Upper lobe of left lung (tissue), 6 donors: ENCODE results near the gene STK36. TPM values are rescaled to one million over a fixed set of nuclear protein-coding genes. Genes with fewer than 3 reads are reported as not detected.

Experiments used
- ATAC-seq, 2 donors: fragments of 200-7000 bp; cut with Tn5 transposase; one replicate each; pipeline ENCODE4 v1.9.1; 2022; ENCODE audit warnings: mild to moderate bottlenecking in 2 of 2, moderate library complexity in 2 of 2; ENCODE audit not compliant: low FRiP score in 2 of 2
- DNase-seq, 2 donors: peaks; one replicate each; pipeline ENCODE4 v3.0.0-alpha.2; 2019 to 2020
- H3K27ac ChIP-seq, 4 donors: fragments of 200-600 bp; sonication (generic); one replicate each; pipeline ENCODE4 v1.5.1; 2016 to 2019
- H3K27me3 ChIP-seq, 4 donors: fragments of 200-600 bp; sonication (generic); one replicate each; pipeline ENCODE4 v1.5.1; 2017 to 2019
- H3K36me3 ChIP-seq, 4 donors: fragments of 200-600 bp; sonication (generic); one replicate each; pipeline ENCODE4 v1.5.1; 2016 to 2019
- H3K4me1 ChIP-seq, 4 donors: fragments of 200-600 bp; sonication (generic); one replicate each; pipeline ENCODE4 v1.5.1; 2018 to 2019
- H3K4me3 ChIP-seq, 4 donors: fragments of 200-600 bp; sonication (generic); one replicate each; pipeline ENCODE4 v1.5.1; 2017 to 2019; ENCODE audit warnings: mild to moderate bottlenecking in 2 of 4, moderate library complexity in 1 of 4
- H3K9me3 ChIP-seq, 4 donors: fragments of 200-600 bp; sonication (generic); one replicate each; pipeline ENCODE4 v1.5.1; 2018 to 2019
- CTCF ChIP-seq, 6 experiments: fragments of 450-650 bp in 4 of 6; fragments of 200-600 bp in 2 of 6; sonication (generic) in 2 of 6; IDR thresholded peaks; one replicate each; pipeline ENCODE4 v1.5.1; 2016 to 2019; ENCODE audit warnings: antibody characterized with exemption in 6 of 6
- EP300 ChIP-seq, 4 donors: sonication (generic); formaldehyde crosslinking; IDR thresholded peaks; one replicate each; pipeline ENCODE4 v1.5.1; 2017; ENCODE audit warnings: antibody characterized with exemption in 4 of 4, control low read depth in 2 of 4
- POLR2A ChIP-seq, 4 donors: fragments of 450-650 bp; IDR thresholded peaks; one replicate each; pipeline ENCODE4 v1.5.1; 2016 to 2017; ENCODE audit warnings: antibody characterized with exemption in 4 of 4, mild to moderate bottlenecking in 2 of 4
- POLR2AphosphoS5 ChIP-seq, 2 donors: sonication (generic); formaldehyde crosslinking; IDR thresholded peaks; one replicate each; pipeline ENCODE4 v1.5.1; 2017; ENCODE audit warnings: antibody characterized with exemption in 2 of 2
- WGBS, 2 donors: methylation state at CpG; one replicate each; pipeline ENCODE4 v1.1.5; 2017 to 2018; 5-methylcytosine and 5-hydroxymethylcytosine counted together
- total RNA-seq, 6 donors: library from RNA; depleted of rRNA in 4 of 6; stranded (reverse); fragments of >200 nt in 4 of 6; gene quantifications; one replicate each; pipeline versions ENCODE4 v1.1.0 to v1.2.1, GENCODE V29; 2016 to 2021
- donor health status: DM: no; HTN: no; CAD: no; lungs with moderate emphysema.
- donor health status: DM: no; HTN: yes; CAD: no; lungs with severe emphysema.

STK36 gene
- total RNA-seq, 6 donors from 2014 or later: 21.3 to 153 (median 36.8) TPM

- 42 to 71% methylated on average over 1 of the region's 1 CpG for WGBS, 2 donors
- Histone ChIP-seq H3K27me3 (no peaks in the 10 kb centered on the region), H3K27ac (no peak overlapping the region), H3K4me1 (peaks cover 0 to 7% (median 2%) of the 10 kb centered on the region in 4 donors), H3K9me3 (peaks cover 0 to 21% (median 15%) of the 10 kb centered on the region in 4 donors), H3K4me3 (no peak overlapping the region), H3K36me3 (no peaks in the 10 kb centered on the region)
- TF ChIP-seq POLR2AphosphoS5 (IDR thresholded peaks at IDR 0.05) (no peak), EP300 (IDR thresholded peaks at IDR 0.05) (no peak), CTCF (IDR thresholded peaks at IDR 0.05) (no peak), POLR2A (IDR thresholded peaks at IDR 0.05) (no peak)
- no peak for ATAC-seq
- no peak for DNase-seq
Measured at GRCh38 chr2:218722419-218722818, 50.5 kb downstream of the STK36 start.

GRCh38 chr2:218722876-218723785 is 51.2 kb downstream of the STK36 start:
- 65 to 79% methylated on average over 1 of the region's 1 CpG for WGBS, 2 donors
- no peak for DNase-seq
- TF ChIP-seq POLR2A (IDR thresholded peaks at IDR 0.05): no peak
- no peak for TF ChIP-seq CTCF (IDR thresholded peaks at IDR 0.05)
- no peak for TF ChIP-seq POLR2AphosphoS5 (IDR thresholded peaks at IDR 0.05)
- TF ChIP-seq EP300 (IDR thresholded peaks at IDR 0.05): no peak
- Histone ChIP-seq H3K9me3 (peaks cover 0 to 26% (median 18%) of the 10 kb centered on the region in 4 donors), H3K4me1 (peaks cover 0 to 4% (median under 1%) of the 10 kb centered on the region in 4 donors), H3K27me3 (no peaks in the 10 kb centered on the region), H3K27ac (no peak overlapping the region), H3K36me3 (no peaks in the 10 kb centered on the region), H3K4me3 (no peak overlapping the region)
- no peak for ATAC-seq

- no peak overlapping the region for H3K4me3 ChIP-seq
- H3K4me1 ChIP-seq: no peaks in the 10 kb centered on the region
- H3K27ac ChIP-seq: no peak overlapping the region
- H3K9me3 ChIP-seq: peaks cover 0 to 26% (median 18%) of the 10 kb centered on the region in 4 donors
- H3K27me3 ChIP-seq: no peaks in the 10 kb centered on the region
- no peak for ATAC-seq
- WGBS, 2 donors: 94 to 97% methylated on average over 6 of the region's 6 CpGs
- TF ChIP-seq EP300 (IDR thresholded peaks at IDR 0.05) (no peak), CTCF (IDR thresholded peaks at IDR 0.05) (no peak), POLR2A (IDR thresholded peaks at IDR 0.05) (no peak), POLR2AphosphoS5 (IDR thresholded peaks at IDR 0.05) (no peak)
- no peaks in the 10 kb centered on the region for H3K36me3 ChIP-seq
- no peak for DNase-seq
Measured at GRCh38 chr2:218726004-218726574, 54.2 kb downstream of the STK36 start.

- Histone ChIP-seq H3K36me3 (no peaks in the 10 kb centered on the region), H3K9me3 (peaks cover 0 to 26% (median 18%) of the 10 kb centered on the region in 4 donors), H3K27me3 (no peaks in the 10 kb centered on the region), H3K4me3 (no peak overlapping the region), H3K27ac (no peak overlapping the region), H3K4me1 (peaks cover 0 to 11% (median 9%) of the 10 kb centered on the region in 4 donors)
- WGBS, 2 donors: 95 to 98% methylated on average over 6 of the region's 6 CpGs
- ATAC-seq (no peak), DNase-seq (no peak)
- TF ChIP-seq EP300 (IDR thresholded peaks at IDR 0.05) (no peak), POLR2AphosphoS5 (IDR thresholded peaks at IDR 0.05) (no peak), CTCF (IDR thresholded peaks at IDR 0.05) (peak in 5 of 6 experiments; percentile 32 to 58 (median 41))
Measured at GRCh38 chr2:218727502-218728165, 55.7 kb downstream of the STK36 start.
